Measurements from ENCODE around the gene TTC22. TPM values are rescaled to one million over a fixed set of nuclear protein-coding genes. Genes with fewer than 3 reads are reported as not detected.

Gene TTC22
- total RNA-seq, 1 donor from 2014 or later = 7.1 TPM

DNA sequence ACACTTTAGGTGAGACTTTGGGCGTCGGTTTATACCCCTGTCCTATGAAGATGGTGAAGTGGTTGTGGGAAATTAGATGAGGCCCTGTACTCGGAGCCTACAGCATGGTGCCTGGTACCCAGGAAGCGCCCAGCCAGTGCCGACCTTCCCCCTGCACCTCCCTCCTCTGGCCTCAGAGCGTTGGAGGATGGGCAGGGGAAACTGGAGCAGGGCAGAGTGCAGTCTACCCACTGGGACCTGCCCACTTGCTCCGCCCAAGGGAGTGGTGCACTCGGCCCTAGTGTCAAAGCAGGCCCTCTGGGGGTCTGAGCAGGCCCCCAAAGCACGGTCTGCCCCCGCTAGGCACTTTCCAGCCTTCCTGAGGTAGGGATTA is 13.0 kb upstream of the TTC22 start:
- intact Hi-C loops (cut with DNase I) = no loop called here
- Histone ChIP-seq H3K27ac (no peak overlapping the region), H3K36me3 (no peaks in the 10 kb centered on the region), H3K4me3 (no peak overlapping the region), H3K9me3 (no peaks in the 10 kb centered on the region), H3K27me3 (no peaks in the 10 kb centered on the region), H3K4me1 (no peaks in the 10 kb centered on the region)
- ATAC-seq = no peak
- DNase-seq = no peak
- TF ChIP-seq, protein P1, sequence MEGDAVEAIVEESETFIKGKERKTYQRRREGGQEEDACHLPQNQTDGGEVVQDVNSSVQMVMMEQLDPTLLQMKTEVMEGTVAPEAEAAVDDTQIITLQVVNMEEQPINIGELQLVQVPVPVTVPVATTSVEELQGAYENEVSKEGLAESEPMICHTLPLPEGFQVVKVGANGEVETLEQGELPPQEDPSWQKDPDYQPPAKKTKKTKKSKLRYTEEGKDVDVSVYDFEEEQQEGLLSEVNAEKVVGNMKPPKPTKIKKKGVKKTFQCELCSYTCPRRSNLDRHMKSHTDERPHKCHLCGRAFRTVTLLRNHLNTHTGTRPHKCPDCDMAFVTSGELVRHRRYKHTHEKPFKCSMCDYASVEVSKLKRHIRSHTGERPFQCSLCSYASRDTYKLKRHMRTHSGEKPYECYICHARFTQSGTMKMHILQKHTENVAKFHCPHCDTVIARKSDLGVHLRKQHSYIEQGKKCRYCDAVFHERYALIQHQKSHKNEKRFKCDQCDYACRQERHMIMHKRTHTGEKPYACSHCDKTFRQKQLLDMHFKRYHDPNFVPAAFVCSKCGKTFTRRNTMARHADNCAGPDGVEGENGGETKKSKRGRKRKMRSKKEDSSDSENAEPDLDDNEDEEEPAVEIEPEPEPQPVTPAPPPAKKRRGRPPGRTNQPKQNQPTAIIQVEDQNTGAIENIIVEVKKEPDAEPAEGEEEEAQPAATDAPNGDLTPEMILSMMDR (IDR thresholded peaks at IDR 0.05) = no peak

DNA sequence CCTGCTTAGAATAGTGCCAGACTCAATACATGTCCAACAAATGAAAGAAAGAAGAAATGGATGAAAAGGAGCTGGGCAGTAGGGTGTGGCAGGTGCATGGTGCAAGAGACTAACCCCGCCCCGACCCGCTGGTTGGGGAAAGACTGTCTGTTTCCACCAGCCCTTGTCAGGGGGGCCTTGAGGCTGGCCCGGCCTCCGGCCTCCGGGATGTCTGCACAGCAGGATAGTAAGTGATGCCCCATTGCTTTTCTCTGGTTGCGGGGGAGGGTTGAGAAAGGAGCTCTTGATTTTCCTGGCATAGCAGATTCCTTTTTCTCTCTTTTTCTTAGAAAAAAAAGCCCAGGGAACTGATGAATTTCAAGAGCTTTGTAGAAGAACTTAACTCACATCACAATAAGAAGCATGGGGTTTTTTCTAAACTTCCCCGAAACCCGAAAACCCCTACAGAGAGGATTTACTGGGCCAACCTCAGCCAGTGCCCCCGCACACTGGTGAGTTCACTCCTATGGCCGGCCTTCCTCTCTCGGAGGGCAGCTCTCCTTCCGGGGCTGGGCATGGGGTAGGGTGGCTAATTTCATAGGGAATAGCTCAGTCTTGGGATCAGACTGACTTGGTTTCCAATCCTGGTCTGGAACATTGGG is 12.5 kb upstream of the TTC22 start:
- TF ChIP-seq, protein P1 (IDR thresholded peaks at IDR 0.05) = no peak
- no peak for ATAC-seq
- Histone ChIP-seq H3K9me3 (no peaks in the 10 kb centered on the region), H3K27me3 (no peaks in the 10 kb centered on the region), H3K4me3 (no peak overlapping the region), H3K27ac (no peak overlapping the region), H3K4me1 (no peaks in the 10 kb centered on the region), H3K36me3 (no peaks in the 10 kb centered on the region)
- intact Hi-C loops (cut with DNase I) = no loop called here
- DNase-seq = no peak

DNA sequence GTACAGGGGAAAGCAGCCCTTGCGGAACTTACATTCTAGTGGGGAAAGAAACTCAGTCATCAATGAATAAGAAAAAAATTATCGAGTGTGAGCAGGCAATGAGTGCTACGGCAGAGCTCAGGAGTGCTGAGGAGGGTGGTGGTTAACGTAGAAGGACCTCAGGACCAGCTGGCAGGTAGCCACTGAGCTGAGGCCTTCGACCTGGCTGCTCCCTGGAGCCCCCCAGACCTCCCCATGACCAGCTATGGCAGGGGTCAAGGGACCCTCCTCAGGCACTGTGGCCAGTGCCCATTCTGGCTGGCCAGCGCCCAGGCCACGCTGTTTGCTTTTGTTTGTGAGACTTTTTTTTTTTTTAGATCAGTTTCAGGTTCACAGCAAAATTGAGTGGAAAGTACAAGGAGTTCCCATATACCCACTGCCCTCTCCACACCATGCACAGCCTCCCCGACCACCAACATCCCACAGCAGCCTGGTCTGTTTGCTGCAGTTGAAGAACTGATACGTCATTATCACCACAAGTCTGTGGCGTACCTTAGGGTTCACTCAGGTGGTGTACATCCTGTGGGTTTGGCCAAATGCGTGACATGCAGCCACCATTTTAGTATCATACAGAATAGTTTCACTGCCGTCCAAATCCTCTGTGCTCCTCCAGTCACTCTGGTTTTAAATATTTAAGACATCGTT is 11.8 kb upstream of the TTC22 start:
- Histone ChIP-seq H3K4me1 (no peaks in the 10 kb centered on the region), H3K27me3 (no peaks in the 10 kb centered on the region), H3K36me3 (no peaks in the 10 kb centered on the region), H3K9me3 (no peaks in the 10 kb centered on the region), H3K27ac (no peak overlapping the region), H3K4me3 (no peak overlapping the region)
- ATAC-seq (no peak), DNase-seq (no peak)
- TF ChIP-seq, protein P1 (IDR thresholded peaks at IDR 0.05) = no peak
- intact Hi-C loops (cut with DNase I) = no loop called here

DNA sequence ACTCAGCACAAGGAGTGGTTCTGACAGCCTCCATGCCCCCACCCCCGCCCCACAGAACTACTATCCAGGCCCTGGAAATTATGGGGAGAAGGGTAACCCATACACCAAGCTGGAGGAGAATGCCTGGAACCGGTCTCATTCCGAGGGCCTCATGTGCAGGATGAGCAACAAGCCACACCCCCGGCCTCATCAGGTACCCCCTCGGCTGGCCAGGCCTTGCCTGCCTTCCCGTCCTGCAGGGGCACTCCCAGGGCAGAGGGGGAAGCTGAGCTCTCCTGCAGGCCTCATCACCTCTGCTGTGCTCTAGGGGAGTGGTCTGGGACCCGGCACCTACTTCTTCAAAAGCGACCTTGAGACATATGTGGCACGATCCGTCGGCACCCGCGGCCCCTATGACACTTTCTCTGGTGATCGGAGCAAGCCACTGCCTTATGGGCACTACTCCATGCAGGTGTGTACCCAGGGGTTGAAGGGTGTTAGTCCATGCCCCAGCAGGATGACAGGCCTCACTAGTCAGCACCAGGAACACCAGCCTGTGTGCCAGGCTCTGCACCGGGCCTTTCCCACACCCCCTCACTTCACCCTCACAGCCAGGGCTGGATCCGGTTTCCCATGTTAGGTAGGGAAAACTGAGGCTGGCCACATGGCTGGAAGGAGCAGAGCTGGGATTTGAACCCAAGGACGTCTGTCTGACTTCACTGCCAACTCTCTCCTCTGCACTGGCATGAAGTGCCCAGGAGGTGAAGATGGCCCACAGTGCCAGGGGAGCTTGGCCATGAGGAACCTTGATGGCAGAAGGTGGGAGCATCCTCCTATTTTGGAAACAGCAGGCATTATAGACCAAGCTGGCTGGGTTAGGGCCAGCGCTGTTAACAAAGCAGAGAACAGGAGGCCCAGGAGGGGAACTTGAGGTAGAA is 10.9 kb upstream of the TTC22 start:
- TF ChIP-seq, protein P1 (IDR thresholded peaks at IDR 0.05) = no peak
- no peak for DNase-seq
- Histone ChIP-seq H3K27ac (no peak overlapping the region), H3K4me3 (no peak overlapping the region), H3K36me3 (no peaks in the 10 kb centered on the region), H3K27me3 (no peaks in the 10 kb centered on the region), H3K4me1 (no peaks in the 10 kb centered on the region), H3K9me3 (no peaks in the 10 kb centered on the region)
- intact Hi-C loops (cut with DNase I) = no loop called here
- ATAC-seq = no peak

DNA sequence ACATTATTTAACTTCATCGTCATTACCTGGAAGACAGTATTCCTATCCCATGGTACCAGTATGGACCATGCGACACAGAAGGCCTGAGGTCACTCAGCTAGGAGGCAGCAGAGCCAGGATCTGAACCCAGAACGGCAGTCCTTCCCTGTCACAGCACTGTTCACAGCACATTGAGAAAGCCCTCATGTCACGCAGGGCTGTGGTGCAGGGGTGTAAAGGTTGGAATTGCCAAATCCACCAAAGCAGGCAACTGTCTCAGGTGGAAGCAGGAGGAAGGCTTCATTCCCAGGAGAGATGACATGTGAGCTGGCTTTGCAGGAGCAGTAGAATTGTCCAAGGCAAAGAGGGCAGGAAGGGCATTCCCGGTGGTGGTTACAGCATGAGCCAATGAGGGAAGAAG is 9.9 kb upstream of the TTC22 start:
- H3K36me3 ChIP-seq = no peaks in the 10 kb centered on the region
- no peaks in the 10 kb centered on the region for H3K27me3 ChIP-seq
- H3K4me3 ChIP-seq = no peak overlapping the region
- H3K9me3 ChIP-seq = no peaks in the 10 kb centered on the region
- intact Hi-C loops (cut with DNase I) = no loop called here
- TF ChIP-seq, protein P1 (IDR thresholded peaks at IDR 0.05) = no peak
- ATAC-seq = no peak
- no peak for DNase-seq
- H3K27ac ChIP-seq = no peak overlapping the region
- no peaks in the 10 kb centered on the region for H3K4me1 ChIP-seq
